ENCODE results near the gene MICAL3. TPM values are rescaled to one million over a fixed set of nuclear protein-coding genes. Genes with fewer than 3 reads are reported as not detected.
"Not testable (repeated sequence)": the region's sequence is repeated elsewhere in the genome, so short reads cannot be mapped to it uniquely, and the experiment has no call there.

MICAL3 gene
- total RNA-seq, result 10 to 100 TPM; 33.6 to 34.0 TPM

GRCh38 chr22:18024276-18024939 lies at the start of gene MICAL3:
MICAL3 (minus strand) TSS chr22:18024561; CDS start chr22:17906812, 117,749 bp downstream.
- H3K27ac ChIP-seq, result peak within 1 kb of the TSS; percentile 60 to 78 (median 68)
- peak; percentile 87 for ATAC-seq
- peak within 1 kb of the TSS; percentile 49 to 81 for H3K4me3 ChIP-seq
- WGBS, 2 donors, result 0% methylated on average over 25 to 52 of the region's 56 CpGs
- peak; percentile 58 to 79 (median 67) for DNase-seq
- no peaks in the 10 kb centered on the region for H3K36me3 ChIP-seq (replicated peaks in 1 of 2; ENCODE audit: insufficient read depth in 1 of 2, low read depth in 2 of 2)
- TF ChIP-seq CTCF (IDR thresholded peaks at IDR 0.05) (peak; percentile 26 to 82 (median 65)), POLR2A (IDR thresholded peaks at IDR 0.05) (peak in 1 of 3 donors; percentile 18)
- intact Hi-C loops (cut with DNase I), result loop anchor here (10.0 kb wide), 1 partner anchor 120 kb away; no protein-coding TSS in a partner anchor
- H3K4me1 ChIP-seq, result peaks cover 17% of the 10 kb centered on the region
- no peaks in the 10 kb centered on the region for H3K27me3 ChIP-seq
- no peaks in the 10 kb centered on the region for H3K9me3 ChIP-seq

- H3K36me3 ChIP-seq (replicated peaks in 1 of 2; ENCODE audit: insufficient read depth in 1 of 2, low read depth in 2 of 2); H3K4me3 ChIP-seq; ATAC-seq; DNase-seq; H3K9me3 ChIP-seq; H3K27me3 ChIP-seq; intact Hi-C loops (cut with DNase I); H3K27ac ChIP-seq: not testable (repeated sequence)
- peaks cover 21% of the 10 kb centered on the region for H3K4me1 ChIP-seq
- WGBS, 2 donors, result 81 to 85% methylated on average over 4 of the region's 4 CpGs
Observed at GRCh38 chr22:18073927-18074326, 49.6 kb upstream of the MICAL3 start.

- Histone ChIP-seq H3K36me3 (replicated peaks in 1 of 2; ENCODE audit: insufficient read depth in 1 of 2, low read depth in 2 of 2) (no peaks in the 10 kb centered on the region), H3K27ac (no peak overlapping the region), H3K27me3 (no peaks in the 10 kb centered on the region), H3K4me1 (peaks cover 16% of the 10 kb centered on the region), H3K4me3 (no peak overlapping the region), H3K9me3 (no peaks in the 10 kb centered on the region)
- DNase-seq (no peak), ATAC-seq (no peak)
- WGBS, 2 donors, result 83% methylated on average over 2 of the region's 2 CpGs; no CpG with 5 or more reads in 1 of the 2 donors
- no peak for TF ChIP-seq POLR2A (IDR thresholded peaks at IDR 0.05)
- TF ChIP-seq CTCF (IDR thresholded peaks at IDR 0.05), result no peak
- intact Hi-C loops (cut with DNase I), result no loop called here
Observed at GRCh38 chr22:18073467-18073866, 49.1 kb upstream of the MICAL3 start.

- no peak overlapping the region for H3K4me3 ChIP-seq
- WGBS, 2 donors, result 14 to 31% methylated on average over 1 of the region's 1 CpG
- H3K27me3 ChIP-seq, result no peaks in the 10 kb centered on the region
- intact Hi-C loops (cut with DNase I), result no loop called here
- H3K4me1 ChIP-seq, result peaks cover 12% of the 10 kb centered on the region
- TF ChIP-seq POLR2A (IDR thresholded peaks at IDR 0.05), result no peak
- TF ChIP-seq CTCF (IDR thresholded peaks at IDR 0.05), result no peak
- no peaks in the 10 kb centered on the region for H3K36me3 ChIP-seq (replicated peaks in 1 of 2; ENCODE audit: insufficient read depth in 1 of 2, low read depth in 2 of 2)
- no peak overlapping the region for H3K27ac ChIP-seq
- no peak for DNase-seq
- no peaks in the 10 kb centered on the region for H3K9me3 ChIP-seq
- no peak for ATAC-seq
Observed at GRCh38 chr22:18071968-18072310, 47.6 kb upstream of the MICAL3 start.

- H3K9me3 ChIP-seq; H3K27ac ChIP-seq; H3K36me3 ChIP-seq (replicated peaks in 1 of 2; ENCODE audit: insufficient read depth in 1 of 2, low read depth in 2 of 2); intact Hi-C loops (cut with DNase I); ATAC-seq; H3K27me3 ChIP-seq; H3K4me3 ChIP-seq; H3K4me1 ChIP-seq; DNase-seq: not testable (repeated sequence)
- 70 to 74% methylated on average over 7 of the region's 7 CpGs for WGBS, 2 donors
Observed at GRCh38 chr22:18071307-18071967, 47.1 kb upstream of the MICAL3 start.
